ENCODE measurements around the gene DLK2. TPM values are rescaled to one million over a fixed set of nuclear protein-coding genes. Genes with fewer than 3 reads are reported as not detected.

Gene DLK2
- total and polyA plus RNA-seq, 2 of the 13 experiments (the other 11 are each of a cell fraction or from before 2014, with no cell fraction given) = 1.2 to 3.8 TPM

DNA sequence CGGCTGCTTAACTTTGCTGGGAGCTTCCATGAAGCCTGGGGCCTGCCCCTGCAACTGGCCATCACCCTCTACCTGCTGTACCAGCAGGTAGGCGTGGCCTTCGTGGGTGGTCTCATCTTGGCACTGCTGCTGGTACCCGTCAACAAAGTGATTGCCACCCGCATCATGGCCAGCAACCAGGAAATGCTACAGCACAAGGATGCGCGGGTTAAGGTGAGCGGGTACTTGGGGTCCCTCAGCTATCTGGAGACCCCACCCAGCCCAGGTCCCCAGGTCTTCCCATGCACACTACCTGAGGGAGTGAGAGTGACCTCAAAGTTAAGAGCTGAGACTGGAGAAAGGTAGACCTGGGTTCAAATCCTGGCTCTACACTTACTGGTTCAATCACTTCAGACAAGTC is 22.2 kb downstream of the DLK2 start:
- intact Hi-C loops (cut with micrococcal nuclease; ENCODE audit: unreplicated experiment) (loop anchor here (10.0 kb wide), 1 partner anchor 62 kb away; no protein-coding TSS in a partner anchor), in situ Hi-C loops (cut with HindIII; ENCODE audit: extremely low pct_ligation_motif_present, low pct_unique_long_range_greater_than_20kb) (no loop called here)
- Histone ChIP-seq H3K27ac (ENCODE audit: extremely low read length, insufficient read depth, low read length) (no peak overlapping the region), H3K4me1 (ENCODE audit: insufficient read depth, low read length) (peaks cover 47% of the 10 kb centered on the region), H4K20me1 (ENCODE audit: insufficient read depth, low read length) (no peaks in the 10 kb centered on the region), H3K4me2 (ENCODE audit: low read depth, low read length) (no peak overlapping the region), H3K9ac (ENCODE audit: insufficient read depth, low read depth, low read length) (no peak overlapping the region), H3K79me2 (ENCODE audit: insufficient read depth, low read length) (peaks cover 12% of the 10 kb centered on the region), H3K36me3 (replicated peaks in 1 of 2; ENCODE audit: control insufficient read depth in 1 of 2, insufficient read depth in 2 of 2, low read length in 2 of 2) (peaks cover 0 to 11% of the 10 kb centered on the region in 2 experiments; a peak in 3 of 5 replicates), H3K4me3 (replicated peaks in 1 of 3; ENCODE audit: insufficient read depth in 1 of 3, low read depth in 2 of 3, low read length in 3 of 3) (no peak overlapping the region), H3K9me3 (ENCODE audit: low read length) (no peaks in the 10 kb centered on the region), H3K27me3 (ENCODE audit: control insufficient read depth in 1 of 2, insufficient read depth in 2 of 2, low read length in 2 of 2) (no peaks in the 10 kb centered on the region; a peak in 1 of 5 replicates), H2AFZ (ENCODE audit: low read length) (no peak overlapping the region)
- DNase-seq (ENCODE audit: low spot score) (no peak), ATAC-seq (no peak), FAIRE-seq (no peak)
- CTCF ChIA-PET (ENCODE audit: low intra/inter-chr PET ratio, low total read pairs) = no interaction called here
- WGBS (ENCODE audit: low lambda C conversion rate) = 98% methylated on average over 7 of the region's 8 CpGs
- POLR2A ChIA-PET = interaction anchor here (1.2 to 1.9 kb wide), 3 partner anchors 60 to 203 kb away, joined by 3 to 9 read pairs (median 7); partner anchors contain the start of gene MAD2L1BP
- BruUV-seq (replicated peaks) = no TSS peak
- no peak for TF ChIP-seq ZSCAN12 (CRISPR knock-in tag; IDR thresholded peaks at IDR 0.05)
- no peak for TF ChIP-seq SP4 (CRISPR knock-in tag; IDR thresholded peaks at IDR 0.05)
- TF ChIP-seq ZKSCAN5 (CRISPR knock-in tag; IDR thresholded peaks at IDR 0.05) = no peak
- TF ChIP-seq, protein P1, sequence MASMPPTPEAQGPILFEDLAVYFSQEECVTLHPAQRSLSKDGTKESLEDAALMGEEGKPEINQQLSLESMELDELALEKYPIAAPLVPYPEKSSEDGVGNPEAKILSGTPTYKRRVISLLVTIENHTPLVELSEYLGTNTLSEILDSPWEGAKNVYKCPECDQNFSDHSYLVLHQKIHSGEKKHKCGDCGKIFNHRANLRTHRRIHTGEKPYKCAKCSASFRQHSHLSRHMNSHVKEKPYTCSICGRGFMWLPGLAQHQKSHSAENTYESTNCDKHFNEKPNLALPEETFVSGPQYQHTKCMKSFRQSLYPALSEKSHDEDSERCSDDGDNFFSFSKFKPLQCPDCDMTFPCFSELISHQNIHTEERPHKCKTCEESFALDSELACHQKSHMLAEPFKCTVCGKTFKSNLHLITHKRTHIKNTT (CRISPR knock-in tag; IDR thresholded peaks at IDR 0.05) = no peak
- no peak for TF ChIP-seq ZNF431 (CRISPR knock-in tag; IDR thresholded peaks at IDR 0.05; ENCODE audit: borderline replicate concordance, low read depth)
- no peak for TF ChIP-seq ZNF713 (CRISPR knock-in tag; IDR thresholded peaks at IDR 0.05)
- no peak for TF ChIP-seq ETV5 (CRISPR knock-in tag; IDR thresholded peaks at IDR 0.05; ENCODE audit: borderline replicate concordance)
- TF ChIP-seq ZNF564 (CRISPR knock-in tag; IDR thresholded peaks at IDR 0.05) = no peak
- no peak for TF ChIP-seq THAP9 (CRISPR knock-in tag; IDR thresholded peaks at IDR 0.05; ENCODE audit: borderline replicate concordance)
- no peak for TF ChIP-seq CHD2 (IDR thresholded peaks at IDR 0.05; ENCODE audit: low read depth, low read length)
- no peak for TF ChIP-seq RARA (CRISPR knock-in tag; IDR thresholded peaks at IDR 0.05)
